WTC11 (cell line): ENCODE measurements around the gene CHPT1. TPM values are rescaled to one million over a fixed set of nuclear protein-coding genes. Genes with fewer than 3 reads are reported as not detected.

Experiments
- ATAC-seq: fragments of 200-7000 bp; cut with Tn5 transposase; 2 replicates; pipeline ENCODE4 v1.10.0; 2021; ENCODE audit warnings: mild to moderate bottlenecking, moderate library complexity
- CTCF ChIA-PET: fragments of 300-600 bp; sonication (Branson Sonifier 250); formaldehyde crosslinking; loops from one replicate; lab custom pipeline; 2021; ENCODE audit warnings: antibody characterized with exemption; lab: Charles Lee
- POLR2A ChIA-PET: fragments of 350-600 bp; sonication (Branson Sonifier 250); formaldehyde crosslinking; loops from one replicate; lab custom pipeline; 2021; ENCODE audit warnings: antibody characterized with exemption; lab: Charles Lee
- DNase-seq: peaks from one replicate; pipeline ENCODE4 v3.0.0; 2021; ENCODE audit warnings: low spot score
- H3K27ac Mint-ChIP-seq: 2 replicates; pipeline ENCODE4 v1.8.0; 2021; ENCODE audit warnings: mixed read lengths
- H3K27me3 Mint-ChIP-seq: 2 replicates; pipeline ENCODE4 v1.8.0; 2021; ENCODE audit warnings: low read depth, mild to moderate bottlenecking, moderate library complexity, mixed read lengths
- H3K36me3 Mint-ChIP-seq: 2 replicates; pipeline ENCODE4 v1.8.0; 2021; ENCODE audit warnings: mixed read lengths
- H3K4me1 Mint-ChIP-seq: 2 replicates; pipeline ENCODE4 v1.8.0; 2022; ENCODE audit warnings: mixed read lengths
- H3K4me3 Mint-ChIP-seq: 2 replicates; pipeline ENCODE4 v1.8.0; 2021; ENCODE audit warnings: mild to moderate bottlenecking, moderate library complexity, mixed read lengths
- H3K9me3 Mint-ChIP-seq: 2 replicates; pipeline ENCODE4 v1.8.0; 2021; ENCODE audit warnings: mixed read lengths
- AR ChIP-seq: fragments of 250-450 bp; sonication (Bioruptor Pico); IDR thresholded peaks from 2 replicates; pipeline ENCODE4 v1.9.0; 2021; ENCODE audit warnings: mild to moderate bottlenecking
- ATF1 ChIP-seq: sonication (generic); formaldehyde crosslinking; IDR thresholded peaks from 2 replicates; pipeline ENCODE4 v1.8.1; 2023; ENCODE audit warnings: mild to moderate bottlenecking, moderate library complexity, missing genetic modification reagents
- CBFB ChIP-seq: sonication (generic); formaldehyde crosslinking; IDR thresholded peaks from 2 replicates; pipeline ENCODE4 v1.8.1; 2022; ENCODE audit warnings: mild to moderate bottlenecking, low read depth, missing genetic modification reagents
- CTCF ChIP-seq: fragments of 200-600 bp; IDR thresholded peaks from 2 replicates; pipeline ENCODE4 v1.8.0; 2022; ENCODE audit warnings: antibody characterized with exemption
- EMX1 ChIP-seq: fragments of 250-450 bp; sonication (Bioruptor Pico); IDR thresholded peaks from 2 replicates; pipeline ENCODE4 v1.8.0; 2021; ENCODE audit warnings: mild to moderate bottlenecking
- GABPB1 ChIP-seq: sonication (generic); formaldehyde crosslinking; IDR thresholded peaks from 2 replicates; pipeline ENCODE4 v1.8.1; 2023; ENCODE audit warnings: mild to moderate bottlenecking, missing genetic modification reagents
- GTF2I ChIP-seq: fragments of 250-450 bp; sonication (Bioruptor Pico); conservative IDR thresholded peaks from 2 replicates; pipeline ENCODE4 v1.4.0; 2021; ENCODE audit warnings: mild to moderate bottlenecking
- JAZF1 ChIP-seq: fragments of 250-450 bp; sonication (Bioruptor Pico); IDR thresholded peaks from 2 replicates; pipeline ENCODE4 v1.9.0; 2021; ENCODE audit warnings: moderate library complexity, mild to moderate bottlenecking, inconsistent platforms
- JUN ChIP-seq: sonication (generic); formaldehyde crosslinking; IDR thresholded peaks from 2 replicates; pipeline ENCODE4 v1.8.0; 2023; ENCODE audit warnings: mild to moderate bottlenecking, missing genetic modification reagents
- MXD4 ChIP-seq: fragments of 250-450 bp; sonication (Bioruptor Pico); IDR thresholded peaks from 2 replicates; pipeline ENCODE4 v1.8.0; 2021; ENCODE audit warnings: mild to moderate bottlenecking, moderate library complexity, borderline replicate concordance
- MYBL2 ChIP-seq: sonication (generic); formaldehyde crosslinking; IDR thresholded peaks from 2 replicates; pipeline ENCODE4 v1.8.1; 2023; ENCODE audit warnings: mild to moderate bottlenecking, moderate library complexity, missing genetic modification reagents
- NR1H2 ChIP-seq: sonication (generic); formaldehyde crosslinking; IDR thresholded peaks from 2 replicates; pipeline ENCODE4 v1.9.0; 2021; ENCODE audit warnings: mild to moderate bottlenecking, moderate library complexity, missing genetic modification reagents
- NR2C2 ChIP-seq: sonication (generic); formaldehyde crosslinking; IDR thresholded peaks from 2 replicates; pipeline ENCODE4 v1.8.0; 2022; ENCODE audit warnings: mild to moderate bottlenecking, missing genetic modification reagents
- TEAD1 ChIP-seq: sonication (generic); formaldehyde crosslinking; IDR thresholded peaks from 2 replicates; pipeline ENCODE4 v1.8.0; 2022; ENCODE audit warnings: mild to moderate bottlenecking, missing genetic modification reagents
- TEAD4 ChIP-seq: sonication (generic); formaldehyde crosslinking; IDR thresholded peaks from 2 replicates; pipeline ENCODE4 v1.8.0; 2022; ENCODE audit warnings: mild to moderate bottlenecking, missing genetic modification reagents
- TP53 ChIP-seq: sonication (generic); formaldehyde crosslinking; IDR thresholded peaks from 2 replicates; pipeline ENCODE4 v1.8.1; 2023; ENCODE audit warnings: mild to moderate bottlenecking, missing genetic modification reagents
- ZBTB21 ChIP-seq: sonication (generic); formaldehyde crosslinking; IDR thresholded peaks from 2 replicates; pipeline ENCODE4 v1.8.1; 2023; ENCODE audit warnings: mild to moderate bottlenecking, missing genetic modification reagents, borderline replicate concordance
- ZNF263 ChIP-seq: sonication (generic); formaldehyde crosslinking; IDR thresholded peaks from 2 replicates; pipeline ENCODE4 v1.8.1; 2022; ENCODE audit warnings: low read depth, mild to moderate bottlenecking, moderate library complexity, missing genetic modification reagents
- ZNF416 ChIP-seq: fragments of 250-450 bp; sonication (Bioruptor Pico); IDR thresholded peaks from 2 replicates; pipeline ENCODE4 v1.9.0; 2021; ENCODE audit warnings: mild to moderate bottlenecking, inconsistent platforms
- total RNA-seq: library from RNA; stranded (reverse); gene quantifications from 3 replicates; pipeline ENCODE4 v1.2.3, GENCODE V29; 2021
- TF ChIP-seq, protein P1 (sequence below): sonication (generic); formaldehyde crosslinking; IDR thresholded peaks from 2 replicates; pipeline ENCODE4 v1.8.1; 2023; ENCODE audit warnings: mild to moderate bottlenecking, missing genetic modification reagents, moderate library complexity
- TF ChIP-seq, protein P2 (sequence below): sonication (generic); formaldehyde crosslinking; conservative IDR thresholded peaks from 2 replicates; pipeline ENCODE4 v1.8.1; 2023; ENCODE audit warnings: mild to moderate bottlenecking, low read depth, missing genetic modification reagents, moderate library complexity
- TF ChIP-seq, protein P3 (sequence below): sonication (generic); formaldehyde crosslinking; IDR thresholded peaks from 2 replicates; pipeline ENCODE4 v1.8.1; 2023; ENCODE audit warnings: mild to moderate bottlenecking, missing genetic modification reagents
- TF ChIP-seq, protein P4 (sequence below): sonication (generic); formaldehyde crosslinking; IDR thresholded peaks from 2 replicates; pipeline ENCODE4 v1.8.0; 2022; ENCODE audit warnings: mild to moderate bottlenecking, missing genetic modification reagents

The CHPT1 gene
- total RNA-seq, 1 experiment from 2014 or later = 19.1 TPM

- H3K27me3 Mint-ChIP-seq = no peaks in the 10 kb centered on the region
- ChIA-PET CTCF (interaction anchor here (0.6 to 3.1 kb wide), 21 partner anchors 10 to 1038 kb away, joined by 3 to 71 read pairs (median 4); partner anchors contain the start of gene GNPTAB), POLR2A (interaction anchor here (0.6 kb wide), 1 partner anchor 57 kb away, joined by 4 read pairs; the partner anchor contains the start of gene GNPTAB)
- H3K4me1 Mint-ChIP-seq = no peaks in the 10 kb centered on the region
- DNase-seq (peak; percentile 56), ATAC-seq (peak; percentile 89)
- no peak overlapping the region for H3K27ac Mint-ChIP-seq
- no peak overlapping the region for H3K4me3 Mint-ChIP-seq
- no peaks in the 10 kb centered on the region for H3K9me3 Mint-ChIP-seq
- TF ChIP-seq MYBL2 (CRISPR knock-in tag) = no peak
- TF ChIP-seq JAZF1 (CRISPR knock-in tag) = no peak
- peak; percentile 84; the same call in 1 of the 2 replicates for TF ChIP-seq ZNF416 (CRISPR knock-in tag)
- TF ChIP-seq, protein P1, sequence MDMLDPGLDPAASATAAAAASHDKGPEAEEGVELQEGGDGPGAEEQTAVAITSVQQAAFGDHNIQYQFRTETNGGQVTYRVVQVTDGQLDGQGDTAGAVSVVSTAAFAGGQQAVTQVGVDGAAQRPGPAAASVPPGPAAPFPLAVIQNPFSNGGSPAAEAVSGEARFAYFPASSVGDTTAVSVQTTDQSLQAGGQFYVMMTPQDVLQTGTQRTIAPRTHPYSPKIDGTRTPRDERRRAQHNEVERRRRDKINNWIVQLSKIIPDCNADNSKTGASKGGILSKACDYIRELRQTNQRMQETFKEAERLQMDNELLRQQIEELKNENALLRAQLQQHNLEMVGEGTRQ (CRISPR knock-in tag) = no peak
- TF ChIP-seq, protein P2, sequence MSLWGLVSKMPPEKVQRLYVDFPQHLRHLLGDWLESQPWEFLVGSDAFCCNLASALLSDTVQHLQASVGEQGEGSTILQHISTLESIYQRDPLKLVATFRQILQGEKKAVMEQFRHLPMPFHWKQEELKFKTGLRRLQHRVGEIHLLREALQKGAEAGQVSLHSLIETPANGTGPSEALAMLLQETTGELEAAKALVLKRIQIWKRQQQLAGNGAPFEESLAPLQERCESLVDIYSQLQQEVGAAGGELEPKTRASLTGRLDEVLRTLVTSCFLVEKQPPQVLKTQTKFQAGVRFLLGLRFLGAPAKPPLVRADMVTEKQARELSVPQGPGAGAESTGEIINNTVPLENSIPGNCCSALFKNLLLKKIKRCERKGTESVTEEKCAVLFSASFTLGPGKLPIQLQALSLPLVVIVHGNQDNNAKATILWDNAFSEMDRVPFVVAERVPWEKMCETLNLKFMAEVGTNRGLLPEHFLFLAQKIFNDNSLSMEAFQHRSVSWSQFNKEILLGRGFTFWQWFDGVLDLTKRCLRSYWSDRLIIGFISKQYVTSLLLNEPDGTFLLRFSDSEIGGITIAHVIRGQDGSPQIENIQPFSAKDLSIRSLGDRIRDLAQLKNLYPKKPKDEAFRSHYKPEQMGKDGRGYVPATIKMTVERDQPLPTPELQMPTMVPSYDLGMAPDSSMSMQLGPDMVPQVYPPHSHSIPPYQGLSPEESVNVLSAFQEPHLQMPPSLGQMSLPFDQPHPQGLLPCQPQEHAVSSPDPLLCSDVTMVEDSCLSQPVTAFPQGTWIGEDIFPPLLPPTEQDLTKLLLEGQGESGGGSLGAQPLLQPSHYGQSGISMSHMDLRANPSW (CRISPR knock-in tag) = no peak
- TF ChIP-seq ATF1 (CRISPR knock-in tag) = no peak
- no peak for TF ChIP-seq ZBTB21 (CRISPR knock-in tag)
- TF ChIP-seq EMX1 = no peak
- no peak for TF ChIP-seq TP53 (CRISPR knock-in tag)
- TF ChIP-seq ZNF263 (CRISPR knock-in tag) = no peak
- TF ChIP-seq GTF2I = no peak
- no peak for TF ChIP-seq AR (CRISPR knock-in tag)
- TF ChIP-seq TEAD4 (CRISPR knock-in tag) = no peak
- no peak for TF ChIP-seq NR2C2 (CRISPR knock-in tag)
- TF ChIP-seq MXD4 (CRISPR knock-in tag) = no peak
- TF ChIP-seq CTCF = peak; percentile 89
- no peak for TF ChIP-seq GABPB1
- peaks cover 10% of the 10 kb centered on the region for H3K36me3 Mint-ChIP-seq
Measured at GRCh38 chr12:101773650-101774162, 76.3 kb downstream of the CHPT1 start.

- no peak overlapping the region for H3K27ac Mint-ChIP-seq
- no peaks in the 10 kb centered on the region for H3K27me3 Mint-ChIP-seq
- no peak overlapping the region for H3K4me3 Mint-ChIP-seq
- H3K4me1 Mint-ChIP-seq = no peaks in the 10 kb centered on the region
- peaks cover 3% of the 10 kb centered on the region for H3K36me3 Mint-ChIP-seq
- H3K9me3 Mint-ChIP-seq = no peaks in the 10 kb centered on the region
- DNase-seq = no peak
- ChIA-PET POLR2A (no interaction called here), CTCF (no interaction called here)
- no peak for ATAC-seq
- TF ChIP-seq, protein P3, sequence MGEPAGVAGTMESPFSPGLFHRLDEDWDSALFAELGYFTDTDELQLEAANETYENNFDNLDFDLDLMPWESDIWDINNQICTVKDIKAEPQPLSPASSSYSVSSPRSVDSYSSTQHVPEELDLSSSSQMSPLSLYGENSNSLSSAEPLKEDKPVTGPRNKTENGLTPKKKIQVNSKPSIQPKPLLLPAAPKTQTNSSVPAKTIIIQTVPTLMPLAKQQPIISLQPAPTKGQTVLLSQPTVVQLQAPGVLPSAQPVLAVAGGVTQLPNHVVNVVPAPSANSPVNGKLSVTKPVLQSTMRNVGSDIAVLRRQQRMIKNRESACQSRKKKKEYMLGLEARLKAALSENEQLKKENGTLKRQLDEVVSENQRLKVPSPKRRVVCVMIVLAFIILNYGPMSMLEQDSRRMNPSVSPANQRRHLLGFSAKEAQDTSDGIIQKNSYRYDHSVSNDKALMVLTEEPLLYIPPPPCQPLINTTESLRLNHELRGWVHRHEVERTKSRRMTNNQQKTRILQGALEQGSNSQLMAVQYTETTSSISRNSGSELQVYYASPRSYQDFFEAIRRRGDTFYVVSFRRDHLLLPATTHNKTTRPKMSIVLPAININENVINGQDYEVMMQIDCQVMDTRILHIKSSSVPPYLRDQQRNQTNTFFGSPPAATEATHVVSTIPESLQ (CRISPR knock-in tag) = no peak
- TF ChIP-seq CBFB (CRISPR knock-in tag) (no peak), TEAD1 (CRISPR knock-in tag) (no peak), ATF1 (CRISPR knock-in tag) (no peak), JUN (CRISPR knock-in tag) (no peak), NR1H2 (CRISPR knock-in tag) (no peak)
- TF ChIP-seq, protein P4, sequence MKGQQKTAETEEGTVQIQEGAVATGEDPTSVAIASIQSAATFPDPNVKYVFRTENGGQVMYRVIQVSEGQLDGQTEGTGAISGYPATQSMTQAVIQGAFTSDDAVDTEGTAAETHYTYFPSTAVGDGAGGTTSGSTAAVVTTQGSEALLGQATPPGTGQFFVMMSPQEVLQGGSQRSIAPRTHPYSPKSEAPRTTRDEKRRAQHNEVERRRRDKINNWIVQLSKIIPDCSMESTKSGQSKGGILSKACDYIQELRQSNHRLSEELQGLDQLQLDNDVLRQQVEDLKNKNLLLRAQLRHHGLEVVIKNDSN (CRISPR knock-in tag) = no peak
- TF ChIP-seq, protein P2 (CRISPR knock-in tag) = no peak
Measured at GRCh38 chr12:101775816-101776215, 78.4 kb downstream of the CHPT1 start.
